ENCODE measurements around the gene RFC1.
A peak's percentile ranks its signal among the peaks of the same experiment; 100 is the strongest.
"Not testable (repeated sequence)": the region's sequence is repeated elsewhere in the genome, so short reads cannot be mapped to it uniquely, and the experiment has no call there.

Gene RFC1

DNA sequence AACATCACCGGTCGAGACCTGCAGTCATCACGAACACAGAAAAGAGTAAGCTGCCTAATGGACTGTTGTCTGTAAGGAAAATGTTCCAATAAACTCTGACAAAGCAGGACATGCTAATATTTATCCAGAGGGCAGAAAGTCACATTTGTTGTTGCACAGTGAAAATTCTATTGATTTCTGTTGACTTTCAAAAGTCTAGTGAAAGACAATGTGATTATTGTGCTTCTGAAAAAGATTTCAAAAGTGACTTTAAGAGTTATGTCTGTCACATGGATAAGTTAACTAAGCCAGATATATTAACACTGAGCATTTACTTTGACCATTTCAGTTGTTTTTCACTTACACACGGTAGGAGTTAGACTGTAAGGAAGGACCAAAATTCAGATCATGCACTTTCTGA lies 9.3 kb upstream of the RFC1 start:
- TF ChIP-seq, protein P1, sequence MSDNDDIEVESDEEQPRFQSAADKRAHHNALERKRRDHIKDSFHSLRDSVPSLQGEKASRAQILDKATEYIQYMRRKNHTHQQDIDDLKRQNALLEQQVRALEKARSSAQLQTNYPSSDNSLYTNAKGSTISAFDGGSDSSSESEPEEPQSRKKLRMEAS (IDR thresholded peaks at IDR 0.05; ENCODE audit: low read depth, low read length), result no peak
- no peak for TF ChIP-seq POLR2A (IDR thresholded peaks at IDR 0.05; ENCODE audit: extremely low read depth, insufficient read length)
- no peak for TF ChIP-seq MYC (IDR thresholded peaks at IDR 0.05; ENCODE audit: low read depth, low read length)
- TF ChIP-seq, protein P2, sequence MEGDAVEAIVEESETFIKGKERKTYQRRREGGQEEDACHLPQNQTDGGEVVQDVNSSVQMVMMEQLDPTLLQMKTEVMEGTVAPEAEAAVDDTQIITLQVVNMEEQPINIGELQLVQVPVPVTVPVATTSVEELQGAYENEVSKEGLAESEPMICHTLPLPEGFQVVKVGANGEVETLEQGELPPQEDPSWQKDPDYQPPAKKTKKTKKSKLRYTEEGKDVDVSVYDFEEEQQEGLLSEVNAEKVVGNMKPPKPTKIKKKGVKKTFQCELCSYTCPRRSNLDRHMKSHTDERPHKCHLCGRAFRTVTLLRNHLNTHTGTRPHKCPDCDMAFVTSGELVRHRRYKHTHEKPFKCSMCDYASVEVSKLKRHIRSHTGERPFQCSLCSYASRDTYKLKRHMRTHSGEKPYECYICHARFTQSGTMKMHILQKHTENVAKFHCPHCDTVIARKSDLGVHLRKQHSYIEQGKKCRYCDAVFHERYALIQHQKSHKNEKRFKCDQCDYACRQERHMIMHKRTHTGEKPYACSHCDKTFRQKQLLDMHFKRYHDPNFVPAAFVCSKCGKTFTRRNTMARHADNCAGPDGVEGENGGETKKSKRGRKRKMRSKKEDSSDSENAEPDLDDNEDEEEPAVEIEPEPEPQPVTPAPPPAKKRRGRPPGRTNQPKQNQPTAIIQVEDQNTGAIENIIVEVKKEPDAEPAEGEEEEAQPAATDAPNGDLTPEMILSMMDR (IDR thresholded peaks at IDR 0.05; ENCODE audit: low read depth, low read length), result no peak

DNA sequence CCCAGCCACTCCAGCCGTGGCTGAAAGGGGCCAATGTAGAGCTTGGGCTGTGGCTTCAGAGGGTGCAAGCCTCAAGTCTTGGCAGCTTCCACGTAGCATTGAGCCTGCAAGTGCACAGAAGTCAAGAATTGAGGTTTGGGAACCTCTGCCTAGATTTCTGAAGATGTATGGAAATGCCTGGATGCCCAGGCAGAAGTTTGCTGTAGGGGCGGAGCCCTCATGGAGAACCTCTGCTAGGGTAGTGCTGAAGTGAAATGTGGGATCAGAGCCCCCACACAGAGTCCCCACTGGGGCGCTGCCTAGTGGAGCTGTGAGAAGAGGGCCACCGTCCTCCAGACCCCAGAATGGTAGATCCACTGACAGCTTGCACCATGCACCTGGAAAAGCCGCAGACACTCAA lies 5.0 kb upstream of the RFC1 start:
- DNase-seq (ENCODE audit: low read depth); H3K4me3 ChIP-seq (ENCODE audit: low read depth, low read length): not testable (repeated sequence)

More for the DNA sequence above, 9.3 kb upstream of the RFC1 start:
- DNase-seq (ENCODE audit: low read depth), result no peak
- H3K4me3 ChIP-seq (ENCODE audit: low read depth, low read length), result no peak overlapping the region

DNA sequence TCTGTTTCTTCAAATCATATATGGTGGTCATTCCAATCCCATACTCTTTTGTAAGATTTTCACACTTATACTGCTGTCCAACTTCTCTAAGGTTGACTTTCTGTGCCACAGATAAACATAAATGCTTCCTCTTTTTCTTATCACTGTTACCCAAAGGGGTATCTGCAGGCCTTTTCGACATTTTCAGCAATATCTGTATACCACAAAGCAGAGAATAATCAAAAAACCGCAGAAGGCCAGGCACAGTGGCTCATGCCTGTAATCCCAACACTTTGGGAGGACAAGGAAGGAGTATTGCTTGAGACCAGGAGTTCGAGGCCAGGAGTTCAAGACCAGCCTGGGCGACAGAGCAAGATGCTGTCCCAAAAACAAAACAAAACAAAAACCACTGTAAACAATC lies 3.1 kb upstream of the RFC1 start:
- DNase-seq (ENCODE audit: low read depth), result peak; percentile 68
- TF ChIP-seq POLR2A (IDR thresholded peaks at IDR 0.05; ENCODE audit: extremely low read depth, insufficient read length) (no peak), MYC (IDR thresholded peaks at IDR 0.05; ENCODE audit: low read depth, low read length) (no peak)
- TF ChIP-seq, protein P2 (IDR thresholded peaks at IDR 0.05; ENCODE audit: low read depth, low read length), result no peak
- TF ChIP-seq, protein P1 (IDR thresholded peaks at IDR 0.05; ENCODE audit: low read depth, low read length), result no peak

DNA sequence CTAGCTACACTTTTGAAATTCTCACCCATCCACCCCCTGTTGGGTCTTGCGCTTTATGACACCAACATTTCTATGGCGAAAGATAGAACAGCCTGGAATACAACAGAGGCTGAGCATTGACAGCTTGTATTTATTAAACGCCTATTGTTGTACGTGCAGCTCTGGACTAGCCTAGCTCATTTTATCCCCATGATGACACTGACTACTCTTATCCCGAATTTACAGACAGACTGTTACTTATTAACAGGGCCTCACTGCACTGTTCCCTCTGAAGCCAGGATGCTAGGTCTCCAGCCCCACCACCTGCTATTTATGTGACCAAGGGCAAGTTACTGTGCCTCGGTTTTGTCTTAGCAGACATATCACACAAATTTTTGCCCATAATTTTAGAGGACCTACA lies 1.0 kb upstream of the RFC1 start:
- DNase-seq (ENCODE audit: low read depth), result no peak
- TF ChIP-seq MYC (IDR thresholded peaks at IDR 0.05; ENCODE audit: low read depth, low read length) (no peak), POLR2A (IDR thresholded peaks at IDR 0.05; ENCODE audit: extremely low read depth, insufficient read length) (no peak)
- TF ChIP-seq, protein P2 (IDR thresholded peaks at IDR 0.05; ENCODE audit: low read depth, low read length), result no peak
- TF ChIP-seq, protein P1 (IDR thresholded peaks at IDR 0.05; ENCODE audit: low read depth, low read length), result no peak
- H3K4me3 ChIP-seq (ENCODE audit: low read depth, low read length), result no peak overlapping the region

More for the DNA sequence above, 3.1 kb upstream of the RFC1 start:
- no peak overlapping the region for H3K4me3 ChIP-seq (ENCODE audit: low read depth, low read length)

DNA sequence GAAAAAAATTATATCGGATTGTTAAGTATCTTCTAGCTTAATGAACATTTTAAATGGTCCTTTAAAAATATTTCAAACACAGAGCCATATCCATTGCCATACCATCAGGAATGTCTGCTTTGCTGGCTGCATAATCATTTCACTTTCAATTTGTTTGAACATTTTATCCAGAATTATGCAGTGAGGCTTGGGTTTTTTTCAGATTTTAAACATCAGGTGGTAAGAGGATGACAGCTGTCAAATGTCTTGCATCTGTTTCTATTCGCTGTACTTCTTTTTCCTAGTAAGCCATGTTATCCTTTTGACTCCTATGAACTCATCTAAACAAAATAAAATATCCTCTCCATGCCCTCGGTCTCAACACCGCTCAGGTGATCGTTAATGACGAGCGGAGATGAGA lies 802 bp downstream of the RFC1 start:
- peak overlapping the region; percentile 87 for H3K4me3 ChIP-seq (ENCODE audit: low read depth, low read length)
- TF ChIP-seq MYC (IDR thresholded peaks at IDR 0.05; ENCODE audit: low read depth, low read length) (no peak), POLR2A (IDR thresholded peaks at IDR 0.05; ENCODE audit: extremely low read depth, insufficient read length) (no peak)
- TF ChIP-seq, protein P1 (IDR thresholded peaks at IDR 0.05; ENCODE audit: low read depth, low read length), result no peak
- TF ChIP-seq, protein P2 (IDR thresholded peaks at IDR 0.05; ENCODE audit: low read depth, low read length), result no peak
- no peak for DNase-seq (ENCODE audit: low read depth)

DNA sequence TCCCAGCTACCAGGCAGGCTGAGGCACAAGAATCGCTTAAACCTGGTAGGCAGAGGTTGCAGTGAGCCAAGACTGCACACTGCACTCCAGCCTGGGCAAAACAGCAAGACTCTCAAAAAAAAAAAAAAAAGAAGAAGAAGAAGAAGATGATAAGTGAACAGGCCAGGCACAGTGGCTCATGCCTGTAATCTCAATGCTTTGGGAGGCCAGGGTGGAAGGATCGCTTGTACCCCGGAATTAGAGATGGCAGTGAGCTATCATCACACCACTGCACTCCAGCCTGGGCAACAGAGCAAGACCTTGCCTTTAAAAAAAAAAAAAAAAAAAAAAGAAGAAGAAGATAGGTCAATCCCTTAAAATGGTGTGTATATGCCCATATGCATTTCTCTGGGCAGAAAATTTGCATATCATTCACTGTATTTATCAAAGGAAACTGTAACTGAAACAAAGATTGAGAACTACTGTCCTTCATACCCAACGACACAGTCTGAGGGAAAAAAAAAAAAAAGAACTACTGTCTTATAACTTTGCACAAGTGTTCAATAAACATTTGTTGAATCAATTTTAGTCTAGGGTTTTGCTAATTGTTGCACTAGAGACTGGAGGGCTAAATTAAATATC lies 2.3 kb downstream of the RFC1 start:
- no peak for DNase-seq (ENCODE audit: low read depth)
- TF ChIP-seq, protein P2 (IDR thresholded peaks at IDR 0.05; ENCODE audit: low read depth, low read length), result no peak
- TF ChIP-seq, protein P1 (IDR thresholded peaks at IDR 0.05; ENCODE audit: low read depth, low read length), result no peak
- no peak for TF ChIP-seq MYC (IDR thresholded peaks at IDR 0.05; ENCODE audit: low read depth, low read length)
- no peak for TF ChIP-seq POLR2A (IDR thresholded peaks at IDR 0.05; ENCODE audit: extremely low read depth, insufficient read length)
- H3K4me3 ChIP-seq (ENCODE audit: low read depth, low read length), result peak overlapping the region; percentile 87
